A673 (cell line): ENCODE measurements around the gene C12orf76. TPM values are rescaled to one million over a fixed set of nuclear protein-coding genes. Genes with fewer than 3 reads are reported as not detected.

Source experiments
- BruUV-seq: library from RNA; stranded (reverse); fragments of 400-500 nt; replicated peaks from 2 replicates; lab custom pipeline; 2021; lab: Mats Ljungman, UMichigan
- CTCF ChIA-PET: fragments of 300-600 bp; sonication (Branson Sonifier 250); formaldehyde crosslinking; loops from one replicate; lab custom pipeline; 2022; ENCODE audit warnings: antibody characterized with exemption; lab: Charles Lee
- POLR2A ChIA-PET: fragments of 300-600 bp; sonication (Branson Sonifier 250); formaldehyde crosslinking; loops from one replicate; lab custom pipeline; 2022; ENCODE audit warnings: antibody characterized with exemption; ENCODE audit not compliant: low non-redundant PET; lab: Charles Lee
- DNase-seq: peaks from one replicate; pipeline ENCODE4 v3.0.0-alpha.2; 2015; ENCODE audit warnings: low spot score
- H3K27ac ChIP-seq: fragments of 200-600 bp; sonication (generic); 2 replicates; pipeline ENCODE4 v1.5.1; 2016; ENCODE audit warnings: mixed run types, low read depth, mild to moderate bottlenecking, mixed read lengths, antibody characterized with exemption, low read length; ENCODE audit not compliant: poor library complexity, severe bottlenecking
- H3K27me3 ChIP-seq: fragments of 200-600 bp; sonication (generic); replicated peaks from 2 replicates; pipeline ENCODE4 v1.6.1; 2017; ENCODE audit warnings: mixed run types, low read depth, mild to moderate bottlenecking, mixed read lengths, antibody characterized with exemption, low read length; ENCODE audit not compliant: insufficient read depth, poor library complexity
- H3K36me3 ChIP-seq: fragments of 200-600 bp; sonication (generic); 2 replicates; pipeline ENCODE4 v1.6.1; 2016; ENCODE audit warnings: mixed run types, mild to moderate bottlenecking, mixed read lengths, antibody characterized with exemption, low read length; ENCODE audit not compliant: insufficient read depth, poor library complexity, severe bottlenecking
- H3K4me1 ChIP-seq: fragments of 200-600 bp; sonication (generic); 2 replicates; pipeline ENCODE4 v1.6.1; 2017; ENCODE audit warnings: mixed run types, mild to moderate bottlenecking, mixed read lengths, antibody characterized with exemption, low read length; ENCODE audit not compliant: insufficient read depth, poor library complexity, severe bottlenecking
- H3K4me3 ChIP-seq: fragments of 200-600 bp; sonication (generic); 2 replicates; pipeline ENCODE4 v1.5.1; 2016; ENCODE audit warnings: low read depth, mixed run types, mild to moderate bottlenecking, mixed read lengths, low read length; ENCODE audit not compliant: poor library complexity, severe bottlenecking
- H3K9me3 ChIP-seq: fragments of 200-600 bp; sonication (generic); 2 replicates; pipeline ENCODE4 v1.6.1; 2016; ENCODE audit warnings: mixed run types, low read depth, mild to moderate bottlenecking, mixed read lengths, antibody characterized with exemption, low read length; ENCODE audit not compliant: poor library complexity, severe bottlenecking
- CTCF ChIP-seq: fragments of 300-800, 200-600 bp; sonication (generic); conservative IDR thresholded peaks from 2 replicates; pipeline ENCODE4 v1.5.1; 2017; ENCODE audit warnings: low read depth, mild to moderate bottlenecking, antibody characterized with exemption, low read length, moderate library complexity, mixed read lengths
- EZH2 ChIP-seq: fragments of 200-600 bp; sonication (generic); IDR thresholded peaks from 2 replicates; pipeline ENCODE4 v1.6.1; 2017; ENCODE audit warnings: borderline replicate concordance, low read depth, mild to moderate bottlenecking, mixed read lengths, antibody characterized with exemption, low read length; ENCODE audit not compliant: poor library complexity, severe bottlenecking
- intact Hi-C: fragments of 100-400 bp; cut with micrococcal nuclease; formaldehyde crosslinking; loops from one replicate; pipeline ENCODE4 v1.10.0; 2022; ENCODE audit not compliant: unreplicated experiment
- total RNA-seq: library from RNA; stranded (reverse); gene quantifications from 2 replicates; pipeline ENCODE4 v1.2.3, GENCODE V29; 2021

The C12orf76 gene
- total RNA-seq, 1 experiment from 2014 or later, result 14.5 TPM

- H3K36me3 ChIP-seq, result no peaks in the 10 kb centered on the region
- H3K4me3 ChIP-seq, result no peak overlapping the region
- H3K27ac ChIP-seq, result no peak overlapping the region
- no peaks in the 10 kb centered on the region for H3K27me3 ChIP-seq
- H3K4me1 ChIP-seq, result peaks cover 27% of the 10 kb centered on the region
- no peaks in the 10 kb centered on the region for H3K9me3 ChIP-seq
- ChIA-PET POLR2A (no interaction called here), CTCF (interaction anchor here (0.7 kb wide), 1 partner anchor 38 kb away, joined by 5 read pairs; no protein-coding TSS in a partner anchor)
- no peak for DNase-seq
- intact Hi-C loops, result no loop called here
- TF ChIP-seq CTCF (no peak), EZH2 (no peak)
- no TSS peak for BruUV-seq
These were observed 50.9 kb downstream of the C12orf76 start for GRCh38 chr12:109997393-109997792.

- TF ChIP-seq CTCF, result no peak
- no peak for TF ChIP-seq EZH2
- Histone ChIP-seq H3K27ac (peak overlapping the region; percentile 81), H3K9me3 (no peaks in the 10 kb centered on the region), H3K36me3 (no peaks in the 10 kb centered on the region), H3K4me3 (peak overlapping the region; percentile 83), H3K4me1 (peaks cover 27% of the 10 kb centered on the region), H3K27me3 (no peaks in the 10 kb centered on the region)
- BruUV-seq, result no TSS peak
- no peak for DNase-seq
- CTCF ChIA-PET, result no interaction called here
- POLR2A ChIA-PET, result interaction anchor here (0.7 kb wide), 1 partner anchor 136 kb away, joined by 3 read pairs; no protein-coding TSS in a partner anchor
- intact Hi-C loops, result no loop called here
These were observed 51.9 kb downstream of the C12orf76 start for GRCh38 chr12:109996483-109996853.

GRCh38 chr12:109995686-109996482 is 52.4 kb downstream of the C12orf76 start, which contains the start of gene GIT2:
TSS of gene GIT2 (minus strand) at chr12:109996368. CDS start at chr12:109996224, 144 bp downstream.
- Histone ChIP-seq H3K4me1 (peaks cover 27% of the 10 kb centered on the region), H3K9me3 (no peaks in the 10 kb centered on the region), H3K27ac (peak within 1 kb of the TSS; percentile 81), H3K27me3 (no peaks in the 10 kb centered on the region), H3K4me3 (peak within 1 kb of the TSS; percentile 83), H3K36me3 (no peaks in the 10 kb centered on the region)
- POLR2A ChIA-PET, result no interaction called here
- CTCF ChIA-PET, result interaction anchor here (0.6 kb wide), 1 partner anchor 436 kb away, joined by 3 read pairs; no protein-coding TSS in a partner anchor
- DNase-seq, result peak; percentile 98
- intact Hi-C loops, result no loop called here
- no peak for TF ChIP-seq EZH2
- no peak for TF ChIP-seq CTCF
- no TSS peak for BruUV-seq
